Stimulated activated CD4-positive, alpha-beta T cell treated with anti-CD3 and anti-CD28 coated beads, Interleukin-4, amount 100 ng/mL, for 24 hours (primary cell): ENCODE results near the gene THOC6.

Experiments used
- DNase-seq: peaks from one replicate; pipeline ENCODE4 v3.0.0-alpha.2; 2020

THOC6 gene

GRCh38 chr16:3017794-3018506 is 5.9 kb upstream of the THOC6 start, which contains the start of gene CLDN6:
TSS of gene CLDN6 (minus strand) at chr16:3018183. CDS start at chr16:3016021, 2,162 bp downstream.
- no peak for DNase-seq

GRCh38 chr16:3019594-3020246 is 4.1 kb upstream of the THOC6 start:
- no peak for DNase-seq

GRCh38 chr16:3020247-3020603 is 3.6 kb upstream of the THOC6 start, which contains the start of gene TNFRSF12A:
TSS of gene TNFRSF12A (plus strand) at chr16:3020368. CDS start at chr16:3020398, 30 bp downstream.
- DNase-seq = peak; percentile 59

- peak; percentile 52 for DNase-seq
Observed at GRCh38 chr16:3020604-3021448, 3.0 kb upstream of the THOC6 start.

GRCh38 chr16:3021449-3022207 is 2.2 kb upstream of the THOC6 start:
- DNase-seq = peak; percentile 85

- DNase-seq = peak; percentile 93
Observed at GRCh38 chr16:3022208-3022683, 1.6 kb upstream of the THOC6 start.

GRCh38 chr16:3022684-3023414 is 986 bp upstream of the THOC6 start:
- DNase-seq = peak; percentile 32

- DNase-seq = no peak
Observed at GRCh38 chr16:3023415-3023668, 493 bp upstream of the THOC6 start.

GRCh38 chr16:3025032-3026002 is 1.5 kb downstream of the THOC6 start:
- no peak for DNase-seq

- no peak for DNase-seq
Observed at GRCh38 chr16:3026003-3026378, 2.2 kb downstream of the THOC6 start.

- no peak for DNase-seq
Observed at GRCh38 chr16:3026609-3027488, 3.0 kb downstream of the THOC6 start.

GRCh38 chr16:3027489-3027795 is 3.6 kb downstream of the THOC6 start:
- DNase-seq = no peak

- DNase-seq = peak; percentile 86
Observed at GRCh38 chr16:3027983-3028715, 4.3 kb downstream of the THOC6 start.

- DNase-seq = no peak
Observed at GRCh38 chr16:3028716-3029319, 5.0 kb downstream of the THOC6 start.

GRCh38 chr16:3029491-3030221 is 5.8 kb downstream of the THOC6 start:
- peak; percentile 38 for DNase-seq

- DNase-seq = no peak
Observed at GRCh38 chr16:3030222-3031212, 6.7 kb downstream of the THOC6 start.

GRCh38 chr16:3032624-3033023 is 8.8 kb downstream of the THOC6 start:
- DNase-seq = no peak
